ENCODE measurements around the gene NDUFB6. TPM values are rescaled to one million over a fixed set of nuclear protein-coding genes. Genes with fewer than 3 reads are reported as not detected.

The NDUFB6 gene
- total RNA-seq, 4 donors from 2014 or later, result 47.3 to 71.1 (median 55.9) TPM

- H3K9me3 ChIP-seq, result no peaks in the 10 kb centered on the region
- H3K4me1 ChIP-seq, result no peaks in the 10 kb centered on the region
- no peaks in the 10 kb centered on the region for H3K27me3 ChIP-seq
- ATAC-seq, result no peak
- no peak overlapping the region for H3K27ac ChIP-seq
- H3K36me3 ChIP-seq, result no peaks in the 10 kb centered on the region
- H3K4me3 ChIP-seq, result no peak overlapping the region
- no peak for TF ChIP-seq EP300 (IDR thresholded peaks at IDR 0.05)
- no peak for TF ChIP-seq POLR2AphosphoS5 (IDR thresholded peaks at IDR 0.05)
- TF ChIP-seq POLR2A (IDR thresholded peaks at IDR 0.05), result no peak
- TF ChIP-seq, protein P1, sequence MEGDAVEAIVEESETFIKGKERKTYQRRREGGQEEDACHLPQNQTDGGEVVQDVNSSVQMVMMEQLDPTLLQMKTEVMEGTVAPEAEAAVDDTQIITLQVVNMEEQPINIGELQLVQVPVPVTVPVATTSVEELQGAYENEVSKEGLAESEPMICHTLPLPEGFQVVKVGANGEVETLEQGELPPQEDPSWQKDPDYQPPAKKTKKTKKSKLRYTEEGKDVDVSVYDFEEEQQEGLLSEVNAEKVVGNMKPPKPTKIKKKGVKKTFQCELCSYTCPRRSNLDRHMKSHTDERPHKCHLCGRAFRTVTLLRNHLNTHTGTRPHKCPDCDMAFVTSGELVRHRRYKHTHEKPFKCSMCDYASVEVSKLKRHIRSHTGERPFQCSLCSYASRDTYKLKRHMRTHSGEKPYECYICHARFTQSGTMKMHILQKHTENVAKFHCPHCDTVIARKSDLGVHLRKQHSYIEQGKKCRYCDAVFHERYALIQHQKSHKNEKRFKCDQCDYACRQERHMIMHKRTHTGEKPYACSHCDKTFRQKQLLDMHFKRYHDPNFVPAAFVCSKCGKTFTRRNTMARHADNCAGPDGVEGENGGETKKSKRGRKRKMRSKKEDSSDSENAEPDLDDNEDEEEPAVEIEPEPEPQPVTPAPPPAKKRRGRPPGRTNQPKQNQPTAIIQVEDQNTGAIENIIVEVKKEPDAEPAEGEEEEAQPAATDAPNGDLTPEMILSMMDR (IDR thresholded peaks at IDR 0.05), result no peak
Measured at GRCh38 chr9:32596936-32597335, 24.0 kb upstream of the NDUFB6 start.

- WGBS, 2 donors (ENCODE audit: low coverage in 1 of 2), result 63 to 65% methylated on average over 3 to 4 of the region's 4 CpGs
- Histone ChIP-seq H3K4me1 (no peaks in the 10 kb centered on the region), H3K27ac (no peak overlapping the region), H3K36me3 (no peaks in the 10 kb centered on the region), H3K4me3 (no peak overlapping the region), H3K27me3 (no peaks in the 10 kb centered on the region), H3K9me3 (no peaks in the 10 kb centered on the region)
- no peak for ATAC-seq
- TF ChIP-seq, protein P1 (IDR thresholded peaks at IDR 0.05), result no peak
- TF ChIP-seq EP300 (IDR thresholded peaks at IDR 0.05), result no peak
- TF ChIP-seq POLR2A (IDR thresholded peaks at IDR 0.05), result no peak
- TF ChIP-seq POLR2AphosphoS5 (IDR thresholded peaks at IDR 0.05), result no peak
Measured at GRCh38 chr9:32596096-32596865, 23.3 kb upstream of the NDUFB6 start.

DNA sequence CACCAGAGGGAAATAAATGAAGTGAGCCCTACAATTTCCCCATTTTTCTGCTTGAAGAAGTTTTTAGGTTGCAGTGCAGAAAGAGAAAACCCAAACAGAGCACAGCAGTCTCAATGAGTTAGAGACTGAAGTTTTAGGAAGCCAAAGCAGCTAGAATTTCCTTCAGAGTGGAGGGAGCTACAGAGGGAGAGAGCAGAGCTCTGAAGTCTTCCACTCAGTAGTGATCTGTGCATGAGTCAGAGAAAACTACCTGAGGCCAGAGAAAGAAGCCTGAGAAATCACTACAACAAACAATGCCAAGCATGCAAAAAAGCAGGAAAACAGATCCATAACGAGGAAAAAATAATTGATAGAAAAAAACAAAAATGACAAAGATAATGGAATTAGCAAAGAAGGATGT, 17.9 kb upstream of the NDUFB6 start:
- 78 to 100% methylated on average over 1 of the region's 1 CpG for WGBS, 2 donors (ENCODE audit: low coverage in 1 of 2)
- Histone ChIP-seq H3K4me1 (no peaks in the 10 kb centered on the region), H3K9me3 (no peaks in the 10 kb centered on the region), H3K36me3 (no peaks in the 10 kb centered on the region), H3K27ac (no peak overlapping the region), H3K27me3 (peaks cover 32% of the 10 kb centered on the region), H3K4me3 (no peak overlapping the region)
- TF ChIP-seq, protein P1 (IDR thresholded peaks at IDR 0.05), result no peak
- no peak for TF ChIP-seq POLR2AphosphoS5 (IDR thresholded peaks at IDR 0.05)
- no peak for TF ChIP-seq POLR2A (IDR thresholded peaks at IDR 0.05)
- TF ChIP-seq EP300 (IDR thresholded peaks at IDR 0.05), result no peak
- no peak for ATAC-seq

DNA sequence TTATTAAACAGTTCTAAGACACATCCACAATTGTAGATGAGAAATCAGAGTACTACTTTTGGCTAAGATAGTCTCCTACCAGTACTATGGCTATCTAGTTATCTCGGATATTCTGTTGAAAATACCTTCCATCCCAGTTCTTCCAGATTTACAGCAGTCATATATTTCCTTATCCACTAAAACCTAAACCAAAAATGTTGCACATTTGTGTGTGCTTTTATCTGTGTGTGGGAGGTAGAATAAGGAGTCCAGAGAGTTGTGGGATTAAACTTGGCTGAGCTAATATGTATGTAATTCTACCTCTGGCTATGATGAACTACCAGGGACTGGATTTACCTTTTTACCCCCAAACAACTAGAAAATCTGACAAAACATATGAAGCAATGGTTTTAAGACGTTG, 17.5 kb upstream of the NDUFB6 start:
- WGBS, 2 donors (ENCODE audit: low coverage in 1 of 2), result 45 to 48% methylated on average over 2 of the region's 2 CpGs
- Histone ChIP-seq H3K36me3 (no peaks in the 10 kb centered on the region), H3K27me3 (peaks cover 35% of the 10 kb centered on the region), H3K4me1 (no peaks in the 10 kb centered on the region), H3K27ac (no peak overlapping the region), H3K4me3 (no peak overlapping the region), H3K9me3 (no peaks in the 10 kb centered on the region)
- TF ChIP-seq EP300 (IDR thresholded peaks at IDR 0.05), result no peak
- no peak for TF ChIP-seq POLR2A (IDR thresholded peaks at IDR 0.05)
- TF ChIP-seq, protein P1 (IDR thresholded peaks at IDR 0.05), result no peak
- TF ChIP-seq POLR2AphosphoS5 (IDR thresholded peaks at IDR 0.05), result no peak
- no peak for ATAC-seq

- Histone ChIP-seq H3K27ac (no peak overlapping the region), H3K9me3 (no peaks in the 10 kb centered on the region), H3K36me3 (no peaks in the 10 kb centered on the region), H3K27me3 (peaks cover 42% of the 10 kb centered on the region), H3K4me3 (no peak overlapping the region), H3K4me1 (no peaks in the 10 kb centered on the region)
- no peak for ATAC-seq
- TF ChIP-seq, protein P1 (IDR thresholded peaks at IDR 0.05), result peak in 3 of 4 experiments; percentile 5 to 31 (median 13)
- TF ChIP-seq EP300 (IDR thresholded peaks at IDR 0.05) (no peak), POLR2A (IDR thresholded peaks at IDR 0.05) (no peak), POLR2AphosphoS5 (IDR thresholded peaks at IDR 0.05) (no peak)
- WGBS, 2 donors (ENCODE audit: low coverage in 1 of 2), result 36 to 59% methylated on average over 4 to 6 of the region's 6 CpGs
Measured at GRCh38 chr9:32589083-32589723, 16.2 kb upstream of the NDUFB6 start.

Measured in gastroesophageal sphincter (tissue), 4 donors.